GM21423 (cell line): ENCODE measurements around the gene RNF215.
"Not testable (repeated sequence)": the region's sequence is repeated elsewhere in the genome, so short reads cannot be mapped to it uniquely, and the experiment has no call there.

ENCODE experiments used
- ATAC-seq: cut with Tn5 transposase; IDR thresholded peaks from one replicate; pipeline ENCODE4 v1.9.1; 2021; ENCODE audit warnings: mild to moderate bottlenecking, moderate library complexity; ENCODE audit not compliant: unreplicated experiment

The RNF215 gene

DNA sequence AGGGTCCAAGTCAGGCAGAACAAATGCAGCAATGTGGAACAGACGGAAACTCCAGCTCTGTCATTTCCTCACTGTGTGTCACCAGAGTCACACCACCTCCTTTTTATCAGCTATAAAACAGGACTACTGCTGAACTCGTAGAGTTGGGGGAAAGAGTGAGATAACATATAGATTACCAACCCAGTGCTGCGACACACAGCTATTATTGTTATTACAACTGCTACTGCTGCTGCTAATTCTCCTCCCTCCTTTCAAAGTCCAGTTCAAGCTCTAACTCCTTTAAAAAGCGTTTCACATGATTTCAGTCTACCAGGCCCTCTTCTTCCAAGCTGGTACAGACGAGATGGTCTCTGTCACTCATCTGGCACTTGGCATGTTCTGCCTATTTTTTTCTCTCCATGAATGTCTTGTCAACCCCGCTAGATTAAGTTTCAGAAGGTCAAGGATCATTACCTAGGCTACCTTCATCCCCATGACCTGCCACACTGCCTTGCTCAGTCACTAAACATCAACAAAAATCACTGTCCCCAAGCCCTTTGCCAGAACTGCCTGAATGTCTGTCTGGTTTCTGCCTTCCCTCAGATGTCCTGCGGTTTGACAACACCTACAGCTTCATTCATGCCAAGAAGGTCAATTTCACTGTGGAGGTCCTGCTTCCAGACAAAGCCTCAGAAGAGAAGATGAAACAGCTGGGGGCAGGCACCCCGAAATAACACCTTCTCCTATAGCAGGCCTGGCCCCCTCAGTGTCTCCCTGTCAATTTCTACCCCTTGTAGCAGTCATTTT, 34.7 kb upstream of the RNF215 start:
- ATAC-seq, result no peak

DNA sequence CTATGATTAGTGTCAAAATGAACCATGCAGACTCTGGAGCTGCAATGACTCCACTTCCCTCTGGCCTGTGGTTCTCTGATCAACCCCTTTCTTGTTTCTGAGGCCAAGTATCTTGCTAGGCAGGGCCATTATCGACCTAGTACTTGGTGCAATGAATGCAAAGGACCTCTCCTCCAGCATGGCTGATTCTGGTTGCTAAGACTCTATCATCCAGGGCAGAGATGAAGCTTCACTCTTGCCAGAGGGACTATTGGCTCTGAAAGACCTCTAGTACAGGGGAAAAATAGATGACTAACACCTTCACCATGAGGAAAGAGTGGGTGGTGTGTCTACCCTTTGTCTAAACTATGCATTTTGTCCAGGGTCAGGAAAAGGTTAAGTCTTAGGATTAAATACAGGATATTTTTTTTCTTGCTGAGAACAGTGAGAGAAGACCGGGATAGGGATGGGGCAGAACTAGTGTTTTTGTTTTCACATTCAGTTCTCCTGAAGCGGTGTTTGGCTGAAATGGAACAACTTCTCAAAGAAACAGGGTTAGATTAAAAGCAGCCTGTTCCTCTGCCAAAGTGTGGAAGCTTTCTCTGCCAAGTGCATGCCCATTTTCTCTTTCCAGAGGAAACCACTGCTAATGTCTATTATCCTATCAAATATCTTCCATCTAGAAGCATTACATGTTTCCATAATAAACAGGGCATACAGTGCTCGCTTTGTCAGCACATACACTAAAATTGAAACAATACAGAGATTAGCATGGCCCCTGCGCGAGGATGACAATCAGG, 33.3 kb upstream of the RNF215 start:
- no peak for ATAC-seq

DNA sequence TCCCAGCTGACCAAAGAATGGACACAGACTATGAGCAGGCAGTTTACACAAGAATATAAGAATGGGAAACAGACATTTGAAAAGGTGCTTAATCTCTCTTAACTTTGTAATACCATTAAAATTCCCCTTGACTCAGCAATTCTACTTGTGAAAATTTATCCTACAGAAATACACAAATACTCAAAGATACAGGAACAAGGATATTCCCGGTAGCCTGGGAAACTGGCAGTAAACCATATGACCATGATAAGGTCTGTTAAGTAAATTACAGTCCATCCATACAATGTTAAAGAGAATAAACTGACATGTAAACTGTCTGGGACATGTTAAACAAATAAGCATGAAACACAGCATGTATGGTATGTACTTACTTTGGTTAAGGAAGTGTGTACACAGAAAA, 29.6 kb upstream of the RNF215 start:
- no peak for ATAC-seq

DNA sequence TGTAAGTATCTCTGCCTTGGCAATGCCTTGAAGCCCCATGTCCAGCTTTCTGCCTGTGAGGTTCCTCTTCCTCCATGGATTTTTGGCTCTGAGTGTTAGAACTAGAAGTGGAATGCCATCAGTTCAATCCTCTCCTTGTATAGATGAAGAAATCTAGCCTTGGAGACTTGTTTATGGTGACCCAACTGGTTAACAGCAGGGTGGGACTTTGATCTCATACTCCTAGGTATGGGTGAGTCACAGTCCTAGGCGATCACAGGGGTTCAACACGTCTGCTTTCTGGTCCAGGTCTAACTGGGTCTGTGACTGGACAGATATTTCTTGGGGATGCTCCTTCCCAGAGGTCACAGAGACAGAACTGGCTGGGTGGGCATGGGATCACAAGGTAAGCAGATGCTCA, 29.2 kb upstream of the RNF215 start:
- ATAC-seq, result no peak

DNA sequence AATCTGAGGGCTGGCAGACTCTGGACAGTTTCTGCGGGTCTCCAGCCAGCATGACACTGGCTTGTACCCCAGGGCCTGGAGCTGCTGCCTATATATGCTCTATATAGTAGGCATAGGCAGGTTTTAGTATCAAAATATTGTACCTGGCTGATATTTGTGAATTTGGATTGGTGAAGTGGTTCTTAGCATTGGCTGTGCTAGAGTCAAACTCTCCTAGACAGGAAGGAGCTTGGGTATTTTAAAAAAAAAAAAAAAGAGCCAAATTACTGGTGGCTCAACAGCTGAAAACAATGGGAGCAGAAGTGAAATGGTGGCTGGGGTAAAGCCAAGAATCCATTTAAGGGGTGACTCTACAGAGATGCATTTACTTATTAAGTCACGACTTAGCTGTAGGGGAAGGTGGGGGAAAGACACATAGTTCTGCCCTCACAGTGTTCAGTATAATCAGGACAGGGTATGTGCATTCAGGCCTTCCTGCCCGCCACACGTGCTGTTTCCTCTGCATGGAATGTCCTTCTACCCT, 27.4 kb upstream of the RNF215 start:
- no peak for ATAC-seq

DNA sequence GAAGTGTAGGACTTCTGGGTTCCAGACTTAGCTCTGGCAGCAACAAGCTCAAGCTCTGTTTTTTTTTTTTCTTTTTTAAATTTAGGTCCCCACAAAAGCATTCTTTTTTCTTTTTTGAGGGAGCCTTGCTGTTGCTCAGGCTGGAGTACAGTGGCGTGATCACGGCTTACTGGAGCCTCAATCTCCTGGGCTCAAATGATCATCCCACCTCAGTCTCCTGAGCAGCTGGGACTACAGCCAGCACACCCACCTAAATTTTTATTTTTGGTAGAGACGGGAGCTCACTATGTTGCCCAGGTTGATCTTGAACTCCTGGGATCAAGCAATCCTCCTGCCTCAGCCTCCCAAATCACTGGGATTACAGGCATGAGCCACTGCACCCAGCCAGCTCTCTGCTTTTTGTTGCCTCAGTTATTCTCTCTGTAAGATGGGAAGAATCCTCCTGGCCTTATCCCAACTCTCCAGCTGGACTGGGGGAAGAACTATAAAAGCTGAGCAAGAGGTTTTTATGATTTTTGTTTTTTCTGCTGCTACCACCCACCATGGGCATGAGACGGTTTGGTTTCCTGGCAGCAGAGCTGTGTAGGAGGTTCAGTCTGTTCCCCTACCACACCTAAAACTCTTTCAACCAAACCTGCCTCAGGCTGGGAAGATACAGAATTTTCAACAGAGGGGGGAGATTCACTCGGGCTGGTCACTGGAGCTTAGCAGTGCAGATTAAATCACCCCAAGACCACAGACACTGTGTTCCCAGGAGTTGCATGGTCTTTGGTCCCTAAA, 26.7 kb upstream of the RNF215 start:
- ATAC-seq, result no peak

DNA sequence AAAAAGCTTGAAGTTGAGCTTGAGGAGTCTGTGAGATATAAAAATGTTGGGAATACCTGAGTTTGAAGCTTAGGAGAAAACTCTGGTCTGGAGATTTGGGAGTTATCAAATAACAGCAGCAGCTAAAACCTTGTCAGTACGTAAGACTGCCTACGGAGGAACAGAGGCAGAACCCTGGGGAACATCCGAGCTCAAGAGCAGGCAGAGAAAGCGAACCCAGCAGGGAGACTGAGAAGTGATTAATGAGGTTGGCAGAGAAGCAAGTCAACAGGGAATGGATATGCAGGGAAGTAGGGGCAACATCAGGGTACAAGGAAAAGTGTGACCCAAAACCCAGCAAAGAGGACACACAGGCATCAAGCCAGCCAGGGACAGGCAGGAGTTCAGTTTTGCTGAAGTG, 25.8 kb upstream of the RNF215 start:
- no peak for ATAC-seq

DNA sequence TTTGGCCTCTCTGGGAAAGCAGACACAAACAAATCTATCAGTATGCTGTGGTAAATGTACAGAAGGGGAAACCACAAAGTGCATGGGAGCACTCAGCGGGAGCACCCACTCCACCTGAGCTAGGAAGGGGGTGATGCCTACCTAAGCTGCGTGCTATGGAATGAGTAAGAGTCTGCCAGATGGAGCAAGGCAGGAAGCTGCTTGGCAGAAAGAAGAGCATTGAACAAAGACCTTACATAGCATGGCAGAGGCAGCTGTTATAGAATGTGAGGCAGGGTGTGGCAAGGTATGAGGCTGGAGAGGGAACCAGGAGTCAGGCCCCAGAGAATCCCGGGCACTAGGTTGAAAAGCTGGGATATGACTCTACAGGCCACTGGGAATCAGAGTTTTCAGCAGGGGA, 24.6 kb upstream of the RNF215 start:
- no peak for ATAC-seq

DNA sequence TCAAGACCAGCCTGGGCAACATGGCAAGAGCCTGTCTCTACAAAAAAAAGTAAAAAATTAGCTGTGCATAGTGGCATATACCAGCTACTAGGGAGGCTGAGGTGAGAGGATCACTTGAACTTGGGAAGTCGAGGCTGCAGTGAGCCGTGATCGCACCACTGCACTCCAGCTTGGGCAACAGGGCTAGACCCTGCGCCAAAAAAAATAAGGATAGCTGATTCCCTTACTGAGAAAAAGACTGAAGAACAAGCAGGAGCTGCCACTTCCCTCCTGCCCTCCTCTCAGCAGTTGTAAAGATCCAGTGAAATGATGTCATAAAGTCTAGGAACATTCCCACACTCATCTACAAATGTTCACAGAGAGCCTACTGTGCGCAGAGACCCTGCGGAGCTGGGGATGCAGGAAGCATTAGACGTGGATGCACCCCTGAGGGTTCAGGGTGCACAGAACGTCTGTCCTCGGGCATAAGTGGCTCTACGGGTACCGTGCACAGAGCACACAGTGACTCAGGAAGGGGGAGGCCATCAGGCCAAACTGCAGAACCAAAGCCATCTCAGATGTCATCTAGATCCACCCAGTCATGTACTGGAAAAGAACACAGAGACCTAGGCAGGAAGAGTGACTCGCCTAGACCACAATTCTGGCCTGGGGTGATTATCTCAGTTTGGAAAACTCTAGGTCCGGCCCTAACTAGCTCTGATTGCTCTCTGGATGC, 21.3 kb upstream of the RNF215 start:
- no peak for ATAC-seq

DNA sequence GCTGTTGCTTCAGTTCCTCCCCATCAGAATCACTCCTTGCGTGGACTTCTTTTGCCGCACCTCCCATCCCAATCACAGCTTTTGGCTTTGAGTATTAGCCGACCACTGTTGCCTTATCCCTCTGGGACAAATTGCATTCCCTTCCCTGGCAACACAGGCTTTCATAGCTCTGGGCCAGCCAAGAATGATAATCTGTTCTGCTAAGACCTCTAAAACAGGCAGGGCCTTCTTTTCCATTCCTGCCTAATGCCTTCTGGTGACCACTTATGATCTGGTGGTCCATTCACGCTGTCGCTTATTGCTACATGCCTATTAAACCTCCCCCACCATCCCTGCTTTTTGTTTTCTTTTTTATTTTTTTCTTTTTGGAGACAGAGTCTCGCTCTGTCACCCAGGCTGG, 19.2 kb upstream of the RNF215 start:
- ATAC-seq, result no peak

DNA sequence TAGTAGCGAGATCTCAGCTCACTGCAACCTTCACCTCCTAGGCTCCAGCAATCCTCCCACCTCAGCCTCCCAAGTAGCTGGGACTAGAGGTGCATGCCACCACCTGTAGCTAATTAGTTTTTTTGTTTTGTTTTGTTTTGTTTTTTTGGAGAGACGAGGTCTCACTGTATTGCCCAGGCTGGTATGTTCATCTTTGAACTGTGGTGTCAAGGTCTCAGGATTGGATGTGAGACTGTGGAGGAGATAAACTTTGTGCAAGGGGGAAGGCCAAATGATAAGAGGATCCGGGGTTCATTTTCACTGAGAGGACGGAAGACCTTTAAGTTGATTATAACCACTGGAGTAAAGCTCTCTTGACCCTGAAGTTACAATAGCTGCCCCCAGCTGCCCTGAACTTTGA, 18.5 kb upstream of the RNF215 start:
- no peak for ATAC-seq

DNA sequence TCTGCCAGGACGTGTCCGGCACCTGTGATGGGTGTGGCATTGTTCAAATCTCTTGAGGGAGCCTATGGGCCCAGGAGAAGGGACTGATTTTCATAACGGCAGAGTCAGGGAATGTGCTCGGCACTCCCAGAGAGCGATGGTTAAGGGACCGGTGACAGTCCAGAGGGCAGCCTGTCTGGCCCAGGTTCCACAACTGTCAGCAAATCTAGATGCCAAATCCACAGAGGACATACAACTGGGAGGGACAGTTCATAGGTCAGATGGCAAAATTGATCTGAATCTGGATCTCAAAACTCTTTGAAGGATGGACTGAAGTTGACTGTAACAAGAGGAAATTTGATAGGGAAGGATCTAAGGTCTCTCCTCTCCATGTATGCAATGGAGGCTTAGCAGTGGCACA, 17.1 kb upstream of the RNF215 start:
- no peak for ATAC-seq

DNA sequence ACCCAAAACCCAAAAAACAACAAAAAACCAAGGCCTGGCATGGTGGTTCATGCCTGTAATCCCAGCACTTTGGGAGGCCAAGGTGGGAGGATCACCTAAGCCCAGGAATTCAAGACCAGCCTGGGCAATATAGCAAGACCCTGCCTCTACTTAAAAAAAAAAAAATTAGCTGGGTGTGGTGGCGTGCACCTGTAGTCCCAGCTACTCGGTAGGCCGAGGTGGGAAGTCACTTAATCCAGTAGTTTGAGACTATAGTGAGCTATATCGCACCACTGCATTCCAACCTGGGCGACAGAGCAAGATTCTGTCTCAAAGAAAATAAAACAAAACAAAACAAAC, 15.5 kb upstream of the RNF215 start:
- ATAC-seq, result not testable (repeated sequence)

DNA sequence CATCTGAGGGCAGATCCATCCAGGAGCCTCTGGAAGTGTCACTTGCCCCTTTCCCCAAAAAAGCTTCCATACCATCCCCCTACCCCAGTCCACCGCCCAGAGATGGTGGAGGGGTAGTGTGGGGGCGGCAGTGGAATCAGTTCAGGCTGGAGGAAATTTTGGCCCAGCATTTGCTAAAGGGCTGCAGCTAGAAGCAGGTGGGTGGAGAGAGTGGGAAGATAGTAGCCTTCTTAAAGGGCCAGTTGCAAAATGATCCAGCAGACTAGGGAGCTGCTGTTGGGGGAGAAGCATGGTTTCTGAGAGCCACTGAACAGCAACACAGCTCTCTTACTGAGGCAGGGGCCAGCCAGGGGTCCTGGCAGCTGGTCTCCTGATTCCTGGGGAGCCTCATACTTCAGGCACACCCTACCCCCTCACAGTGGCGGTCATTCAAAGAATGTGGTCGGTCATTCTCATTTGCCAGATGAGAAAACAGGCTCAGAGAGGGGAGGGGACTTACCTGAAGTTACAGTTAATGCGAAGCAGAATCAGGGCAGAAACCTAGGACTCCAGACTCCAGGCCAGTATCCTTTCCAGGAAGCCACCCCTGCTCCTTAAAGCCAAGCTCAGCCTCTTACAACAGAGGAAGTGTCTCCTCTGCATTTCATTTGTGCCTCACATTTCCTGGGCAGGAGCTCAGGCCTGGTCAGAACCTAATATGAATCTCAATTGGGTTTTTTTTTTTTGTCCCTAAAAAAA, 15.0 kb upstream of the RNF215 start:
- ATAC-seq, result no peak

DNA sequence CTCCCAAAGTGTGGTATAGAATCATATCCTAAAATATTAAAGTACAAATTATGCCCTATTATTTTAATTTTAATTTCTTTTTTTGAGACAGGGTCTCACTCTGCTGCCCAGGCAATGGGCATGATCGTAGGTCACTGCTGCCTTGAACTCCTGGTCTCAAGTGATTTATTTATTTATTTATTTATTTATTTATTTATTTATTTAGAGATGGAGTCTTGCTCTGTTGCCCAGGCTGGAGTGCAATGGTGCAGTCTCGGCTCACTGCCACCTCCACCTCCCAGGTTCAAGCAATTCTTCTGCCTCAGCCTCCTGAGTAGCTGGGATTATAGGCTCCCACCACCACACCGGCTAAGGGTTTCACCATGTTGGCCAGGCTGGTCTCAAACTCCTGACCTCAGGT, 13.8 kb upstream of the RNF215 start:
- not testable (repeated sequence) for ATAC-seq

DNA sequence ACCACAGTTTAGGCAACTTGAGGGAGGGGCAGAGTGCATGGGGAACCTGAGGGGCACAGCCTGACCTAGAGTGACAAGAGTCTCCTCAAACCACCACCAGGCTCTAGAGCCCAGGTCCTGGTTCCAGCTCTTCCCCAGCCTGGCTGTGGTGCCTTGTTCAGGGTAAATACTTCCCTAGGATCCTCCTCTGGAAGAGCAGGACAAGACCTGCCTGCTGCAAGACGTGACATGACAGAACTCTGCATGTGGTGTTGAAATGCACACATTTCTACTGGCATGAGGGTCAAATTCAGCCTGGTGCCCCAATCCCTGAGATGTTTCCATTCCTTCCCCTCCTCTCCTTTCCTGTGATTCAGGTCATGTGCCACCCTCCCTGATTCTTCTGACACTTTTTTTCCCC, 12.9 kb upstream of the RNF215 start:
- ATAC-seq, result no peak

DNA sequence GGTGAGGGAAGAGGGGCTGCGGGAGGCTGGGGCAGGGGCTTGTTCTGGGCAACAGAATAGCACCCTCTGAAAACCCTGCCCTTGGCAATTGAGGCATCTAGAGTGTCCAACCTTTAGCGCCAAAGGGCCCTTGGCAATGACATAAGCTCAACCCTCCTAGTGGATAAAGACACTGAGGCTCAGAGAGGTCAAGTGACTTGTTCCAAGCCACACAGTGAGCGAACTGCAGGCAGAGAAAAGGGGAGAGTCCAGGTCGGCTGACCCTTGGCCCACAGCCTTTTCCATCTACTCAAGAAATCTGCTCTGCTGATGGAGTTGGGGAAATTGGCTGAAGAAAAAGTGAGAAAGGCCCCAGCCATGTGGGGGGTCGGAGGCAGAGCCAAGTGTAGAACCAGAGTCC, 12.5 kb upstream of the RNF215 start:
- no peak for ATAC-seq

DNA sequence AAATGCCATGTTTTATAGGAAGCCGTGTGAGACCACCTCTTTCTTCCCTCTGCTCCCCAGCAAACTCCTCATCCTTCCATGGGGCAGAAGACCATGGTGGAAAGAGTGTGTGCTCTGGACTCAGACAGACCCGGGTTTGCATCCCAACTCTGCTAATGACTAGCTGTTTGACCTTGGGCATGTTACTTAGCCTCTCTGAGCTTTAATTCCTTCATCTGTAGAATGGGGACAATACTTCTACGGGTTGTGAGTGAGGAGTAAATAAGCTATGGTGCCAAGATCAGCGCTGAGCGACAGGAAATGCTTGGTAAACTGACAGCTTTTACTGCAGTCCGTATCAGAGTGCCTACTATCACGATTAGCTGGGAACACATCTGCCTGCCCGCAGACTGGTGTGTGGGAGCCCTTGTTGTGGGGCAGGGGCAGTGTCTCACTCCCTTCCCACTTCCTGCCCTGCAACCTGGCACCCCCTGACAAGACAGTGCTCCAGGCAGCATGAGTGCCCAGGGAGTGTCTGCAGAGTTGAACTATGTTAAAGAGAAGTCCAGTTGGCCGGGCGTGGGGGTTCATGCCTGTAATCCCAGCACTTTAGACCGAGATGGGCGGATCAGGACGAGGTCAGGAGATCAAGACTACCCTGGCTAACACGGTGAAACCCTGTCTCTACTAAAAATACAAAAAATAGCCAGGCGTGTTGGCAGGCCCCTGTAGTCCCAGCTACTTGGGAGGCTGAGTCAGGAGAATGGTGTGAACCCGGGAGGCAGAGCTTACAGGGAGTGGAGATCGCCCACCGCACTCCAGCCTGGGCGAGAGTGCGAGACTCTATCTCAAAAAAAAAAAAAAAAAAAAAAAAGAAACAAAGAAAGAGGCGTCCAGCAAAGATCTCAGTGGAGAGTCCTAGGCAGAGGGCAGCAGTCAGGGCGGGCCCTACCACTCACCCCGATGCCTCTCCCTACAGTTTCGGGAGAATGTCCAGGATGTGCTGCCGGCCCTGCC, 11.8 kb upstream of the RNF215 start:
- no peak for ATAC-seq
